Cardiac muscle cell (in vitro differentiated cells and primary cell): ENCODE results near the gene TOB2. TPM values are rescaled to one million over a fixed set of nuclear protein-coding genes. Genes with fewer than 3 reads are reported as not detected.

Experiments
- DNase-seq, 2 donors: peaks; one replicate each; pipeline versions ENCODE4 v3.0.0 to v3.0.0-alpha.2; 2010 to 2017; ENCODE audit warnings: low read depth in 1 of 2, low spot score in 1 of 2
- H3K27ac ChIP-seq: fragments of 200-600 bp; sonication (generic); 2 replicates; pipeline ENCODE4 v1.5.1; 2016
- H3K27me3 ChIP-seq: fragments of 200-600 bp; sonication (generic); 2 replicates; pipeline ENCODE4 v1.6.0; 2016; ENCODE audit warnings: control low read depth
- H3K36me3 ChIP-seq: fragments of 200-600 bp; sonication (generic); 2 replicates; pipeline ENCODE4 v1.5.1; 2016; ENCODE audit warnings: control low read depth
- H3K4me1 ChIP-seq: fragments of 200-600 bp; sonication (generic); 2 replicates; pipeline ENCODE4 v1.8.1; 2017; ENCODE audit warnings: low read depth, mild to moderate bottlenecking, mixed run types
- H3K4me3 ChIP-seq: fragments of 200-600 bp; sonication (generic); 2 replicates; pipeline ENCODE4 v1.5.1; 2016; ENCODE audit warnings: mild to moderate bottlenecking
- H3K9me3 ChIP-seq: fragments of 200-600 bp; sonication (generic); 2 replicates; pipeline ENCODE4 v1.5.1; 2017; ENCODE audit warnings: low read depth, mild to moderate bottlenecking, control low read depth
- polyA plus RNA-seq: library from polyadenylated mRNA; unstranded; fragments of >200 nt; fragmentation: Nextera tagmentation; extraction: Ambion mirVana; gene quantifications from 2 replicates; pipeline ENCODE4 v1.2.1, GENCODE V29; 2016
- total RNA-seq: library from RNA; depleted of rRNA; stranded (reverse); fragments of >200 nt; gene quantifications from 2 replicates; pipeline ENCODE4 v1.2.3, GENCODE V29; 2016
- TF ChIP-seq, protein P1 (sequence below): IDR thresholded peaks from 2 replicates; pipeline ENCODE4 v1.5.1; 2012; ENCODE audit warnings: low read depth, mild to moderate bottlenecking, low read length

The TOB2 gene
- total and polyA plus RNA-seq, 2 experiments from 2014 or later = 35.5 to 42.4 TPM

DNA sequence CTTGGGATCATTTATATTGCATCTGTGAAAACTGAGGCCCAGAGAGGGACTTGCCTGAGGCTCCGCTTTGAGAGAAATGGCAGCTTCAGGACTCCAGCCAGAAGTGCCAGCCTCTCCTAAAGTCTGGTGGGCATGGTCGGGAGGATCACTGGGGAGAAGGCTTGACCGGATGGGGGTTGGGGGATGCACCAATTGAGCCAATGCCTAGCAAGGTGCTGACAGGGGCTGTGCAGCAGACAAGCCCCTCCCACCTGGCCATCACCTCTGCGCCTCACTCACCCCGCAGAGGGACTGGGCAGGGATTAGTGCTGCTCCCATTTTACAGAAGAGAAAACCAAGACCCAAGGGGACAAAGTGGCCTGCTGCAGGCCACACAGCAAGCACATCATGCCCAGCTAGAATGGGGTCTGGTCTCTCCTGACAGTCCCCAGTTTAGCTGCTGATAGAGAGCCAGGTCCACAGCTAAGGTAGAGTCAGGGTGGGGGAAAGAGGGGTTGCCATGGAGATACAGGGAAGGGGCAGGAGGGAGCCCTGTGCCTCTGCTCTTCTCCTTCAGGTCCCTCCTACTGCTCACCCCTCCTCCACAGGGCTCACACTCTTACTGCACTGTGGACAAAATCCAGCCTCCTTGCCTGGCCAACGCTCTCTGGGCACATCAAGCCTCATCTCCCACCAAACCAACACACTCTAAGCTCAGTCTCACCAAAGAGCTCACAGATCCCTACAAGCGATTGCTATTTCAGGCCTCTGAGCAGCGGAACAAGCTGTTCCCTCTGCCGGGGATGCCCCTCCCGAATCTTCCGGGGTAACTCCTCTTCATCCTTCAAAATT, 35.4 kb downstream of the TOB2 start:
- DNase-seq = peak in 1 of 2 donors; percentile 25
- no peaks in the 10 kb centered on the region for H3K9me3 ChIP-seq
- peaks cover 6% of the 10 kb centered on the region for H3K4me1 ChIP-seq
- TF ChIP-seq, protein P1, sequence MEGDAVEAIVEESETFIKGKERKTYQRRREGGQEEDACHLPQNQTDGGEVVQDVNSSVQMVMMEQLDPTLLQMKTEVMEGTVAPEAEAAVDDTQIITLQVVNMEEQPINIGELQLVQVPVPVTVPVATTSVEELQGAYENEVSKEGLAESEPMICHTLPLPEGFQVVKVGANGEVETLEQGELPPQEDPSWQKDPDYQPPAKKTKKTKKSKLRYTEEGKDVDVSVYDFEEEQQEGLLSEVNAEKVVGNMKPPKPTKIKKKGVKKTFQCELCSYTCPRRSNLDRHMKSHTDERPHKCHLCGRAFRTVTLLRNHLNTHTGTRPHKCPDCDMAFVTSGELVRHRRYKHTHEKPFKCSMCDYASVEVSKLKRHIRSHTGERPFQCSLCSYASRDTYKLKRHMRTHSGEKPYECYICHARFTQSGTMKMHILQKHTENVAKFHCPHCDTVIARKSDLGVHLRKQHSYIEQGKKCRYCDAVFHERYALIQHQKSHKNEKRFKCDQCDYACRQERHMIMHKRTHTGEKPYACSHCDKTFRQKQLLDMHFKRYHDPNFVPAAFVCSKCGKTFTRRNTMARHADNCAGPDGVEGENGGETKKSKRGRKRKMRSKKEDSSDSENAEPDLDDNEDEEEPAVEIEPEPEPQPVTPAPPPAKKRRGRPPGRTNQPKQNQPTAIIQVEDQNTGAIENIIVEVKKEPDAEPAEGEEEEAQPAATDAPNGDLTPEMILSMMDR = no peak
- no peaks in the 10 kb centered on the region for H3K27me3 ChIP-seq
- H3K36me3 ChIP-seq = no peaks in the 10 kb centered on the region
- H3K4me3 ChIP-seq = no peak overlapping the region
- peak overlapping the region; percentile 69 for H3K27ac ChIP-seq

DNA sequence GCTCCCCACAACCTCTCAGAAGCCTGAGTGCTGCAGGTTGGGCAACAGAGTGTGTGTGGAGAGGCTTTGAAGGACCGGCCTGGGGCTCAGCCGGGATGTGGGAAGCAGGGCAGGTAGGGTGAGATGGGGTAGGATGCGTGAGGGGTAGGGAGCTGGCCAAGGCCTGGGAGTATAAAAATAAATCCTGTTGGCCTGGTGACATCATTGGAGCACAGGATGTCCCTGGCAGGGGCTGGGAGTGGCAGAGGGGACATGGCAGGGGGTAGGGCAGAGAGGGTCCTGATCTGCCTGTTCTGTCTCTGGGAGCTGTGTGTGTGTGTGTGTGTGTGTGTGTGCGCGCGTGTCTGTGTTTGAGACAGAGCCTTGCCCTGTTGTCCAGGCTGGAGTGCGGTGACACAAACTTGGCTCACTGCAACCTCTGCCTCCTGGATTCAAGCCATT, 36.3 kb downstream of the TOB2 start:
- H3K27ac ChIP-seq = no peak overlapping the region
- H3K4me1 ChIP-seq = peaks cover 6% of the 10 kb centered on the region
- TF ChIP-seq, protein P1 = no peak
- no peaks in the 10 kb centered on the region for H3K9me3 ChIP-seq
- H3K27me3 ChIP-seq = no peaks in the 10 kb centered on the region
- no peak for DNase-seq
- H3K4me3 ChIP-seq = no peak overlapping the region
- H3K36me3 ChIP-seq = no peaks in the 10 kb centered on the region

DNA sequence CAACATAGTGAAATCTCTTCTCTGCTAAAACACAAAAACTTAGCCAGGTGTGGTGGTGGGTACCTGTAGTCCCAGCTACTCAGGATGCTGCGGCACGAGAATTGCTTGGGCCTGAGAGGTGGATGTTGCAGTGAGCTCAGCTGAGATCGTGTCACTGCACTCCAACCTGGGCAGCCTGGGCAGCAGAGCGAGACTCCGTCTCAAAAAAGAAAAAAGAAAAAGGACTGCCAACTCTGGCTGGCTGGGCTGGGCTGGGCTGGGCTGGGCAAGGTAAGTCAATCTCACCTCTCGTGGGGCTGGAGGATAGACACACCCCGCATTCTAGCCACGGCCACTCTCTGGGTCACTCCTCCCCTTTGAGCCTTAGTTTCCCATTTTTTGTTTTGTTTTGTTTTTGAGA, 37.9 kb downstream of the TOB2 start:
- TF ChIP-seq, protein P1 = no peak
- no peaks in the 10 kb centered on the region for H3K36me3 ChIP-seq
- H3K27me3 ChIP-seq = no peaks in the 10 kb centered on the region
- no peak overlapping the region for H3K27ac ChIP-seq
- H3K9me3 ChIP-seq = no peaks in the 10 kb centered on the region
- H3K4me1 ChIP-seq = peaks cover 6% of the 10 kb centered on the region
- no peak overlapping the region for H3K4me3 ChIP-seq
- no peak for DNase-seq

DNA sequence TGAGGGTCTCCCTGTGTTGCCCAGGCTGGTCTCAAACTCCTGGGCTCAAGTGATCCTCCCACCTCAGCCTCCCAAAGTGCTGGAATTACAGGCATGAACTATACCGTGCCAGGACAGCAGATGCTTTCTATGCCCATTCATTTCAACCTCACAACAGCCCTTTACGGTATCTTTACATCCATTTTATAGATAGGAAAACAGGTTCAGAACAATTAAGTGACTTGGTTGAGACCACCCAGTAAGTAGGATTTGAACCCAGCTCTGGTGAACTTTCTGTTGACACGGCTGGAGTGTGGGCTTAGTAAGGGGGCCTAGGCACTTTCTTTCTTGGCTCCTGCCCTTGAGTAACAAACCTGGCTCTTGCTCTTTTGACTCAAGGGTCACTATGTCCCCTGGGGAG, 39.2 kb downstream of the TOB2 start:
- no peak for DNase-seq
- TF ChIP-seq, protein P1 = no peak
- Histone ChIP-seq H3K27me3 (no peaks in the 10 kb centered on the region), H3K4me3 (no peak overlapping the region), H3K27ac (no peak overlapping the region), H3K4me1 (peaks cover 8% of the 10 kb centered on the region), H3K9me3 (no peaks in the 10 kb centered on the region), H3K36me3 (no peaks in the 10 kb centered on the region)

DNA sequence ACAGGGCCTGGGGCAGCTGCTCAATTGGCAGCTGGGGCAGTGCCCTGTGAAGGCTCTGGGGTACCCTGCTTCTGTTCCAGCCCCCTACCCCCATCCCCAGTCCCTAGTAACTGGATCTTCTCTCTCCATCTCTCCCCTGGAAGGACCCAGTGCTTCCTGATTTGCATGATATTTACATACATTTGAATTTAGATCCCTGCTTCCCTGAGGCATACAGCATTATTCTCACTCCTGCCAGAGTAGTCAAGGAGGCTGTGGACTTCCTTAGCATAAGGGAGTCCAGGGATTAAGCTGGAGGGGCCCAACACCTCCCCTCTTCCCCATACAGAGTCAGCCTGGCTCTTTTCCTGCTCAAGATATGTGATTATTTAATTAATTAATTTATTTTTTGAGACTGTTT, 40.2 kb downstream of the TOB2 start:
- Histone ChIP-seq H3K36me3 (no peaks in the 10 kb centered on the region), H3K27ac (no peak overlapping the region), H3K9me3 (no peaks in the 10 kb centered on the region), H3K27me3 (no peaks in the 10 kb centered on the region), H3K4me1 (peaks cover 10% of the 10 kb centered on the region), H3K4me3 (no peak overlapping the region)
- TF ChIP-seq, protein P1 = no peak
- DNase-seq = no peak
